SK-N-MC (cell line): ENCODE results near the gene SLC38A2.

Experiments used
- DNase-seq: peaks from one replicate; pipeline ENCODE4 v3.0.0-alpha.2; 2011; ENCODE audit warnings: low read depth, low spot score
- H3K27ac ChIP-seq: fragments of 200-600 bp; sonication (generic); 2 replicates; pipeline ENCODE4 v1.5.1; 2016; ENCODE audit warnings: mixed run types
- H3K36me3 ChIP-seq: fragments of 200-600 bp; sonication (generic); 2 replicates; pipeline ENCODE4 v1.6.1; 2017; ENCODE audit warnings: antibody characterized with exemption, low read length, mixed read lengths; ENCODE audit not compliant: insufficient read depth
- H3K4me3 ChIP-seq: fragments of 200-600 bp; sonication (generic); 2 replicates; pipeline ENCODE4 v1.5.1; 2016
- H3K9ac ChIP-seq: fragments of 200-600 bp; sonication (generic); 2 replicates; pipeline ENCODE4 v1.8.0; 2017; ENCODE audit warnings: mixed run types, mixed read lengths; ENCODE audit not compliant: insufficient read length
- H3K9me3 ChIP-seq: fragments of 200-600 bp; sonication (generic); 2 replicates; pipeline ENCODE4 v1.6.1; 2017; ENCODE audit warnings: low read depth, mild to moderate bottlenecking, antibody characterized with exemption, low read length, moderate library complexity, mixed read lengths
- EZH2 ChIP-seq: fragments of 200-600 bp; sonication (generic); IDR thresholded peaks from one replicate; pipeline ENCODE4 v1.6.1; 2017; ENCODE audit warnings: antibody characterized with exemption
- FOXP2 ChIP-seq: optimal IDR thresholded peaks from 2 replicates; pipeline ENCODE3; 2011; ENCODE audit warnings: mild to moderate bottlenecking, moderate library complexity; ENCODE audit not compliant: insufficient read depth; ENCODE audit errors: extremely low read length, control extremely low read depth
- POLR2AphosphoS5 ChIP-seq: IDR thresholded peaks from 2 replicates; pipeline ENCODE4 v1.6.1; 2012; ENCODE audit warnings: mild to moderate bottlenecking, low read depth, low read length, borderline replicate concordance

SLC38A2 gene

DNA sequence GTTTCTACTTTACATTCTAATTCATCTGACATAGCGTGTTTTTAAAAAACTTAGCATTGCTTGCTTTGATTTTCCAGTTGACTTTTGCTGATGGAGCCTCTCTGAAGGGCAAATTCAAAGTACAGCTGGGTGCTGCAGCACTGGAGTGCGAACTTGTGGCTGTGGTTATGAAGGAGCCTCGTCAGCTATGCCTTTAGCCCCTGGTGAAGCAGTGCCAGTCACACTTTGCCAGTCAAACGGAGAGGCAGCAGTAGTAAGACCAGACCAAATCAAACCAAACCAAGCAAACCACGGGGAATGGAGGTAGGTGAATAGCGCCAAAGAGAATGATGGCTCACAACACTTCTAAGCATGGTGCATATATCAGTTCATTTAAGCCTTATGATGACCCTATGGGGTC is 15.1 kb upstream of the SLC38A2 start:
- Histone ChIP-seq H3K9ac (no peak overlapping the region), H3K27ac (peak overlapping the region; percentile 86)
- TF ChIP-seq FOXP2, result no peak
- no peak for TF ChIP-seq EZH2
- TF ChIP-seq POLR2AphosphoS5, result no peak

DNA sequence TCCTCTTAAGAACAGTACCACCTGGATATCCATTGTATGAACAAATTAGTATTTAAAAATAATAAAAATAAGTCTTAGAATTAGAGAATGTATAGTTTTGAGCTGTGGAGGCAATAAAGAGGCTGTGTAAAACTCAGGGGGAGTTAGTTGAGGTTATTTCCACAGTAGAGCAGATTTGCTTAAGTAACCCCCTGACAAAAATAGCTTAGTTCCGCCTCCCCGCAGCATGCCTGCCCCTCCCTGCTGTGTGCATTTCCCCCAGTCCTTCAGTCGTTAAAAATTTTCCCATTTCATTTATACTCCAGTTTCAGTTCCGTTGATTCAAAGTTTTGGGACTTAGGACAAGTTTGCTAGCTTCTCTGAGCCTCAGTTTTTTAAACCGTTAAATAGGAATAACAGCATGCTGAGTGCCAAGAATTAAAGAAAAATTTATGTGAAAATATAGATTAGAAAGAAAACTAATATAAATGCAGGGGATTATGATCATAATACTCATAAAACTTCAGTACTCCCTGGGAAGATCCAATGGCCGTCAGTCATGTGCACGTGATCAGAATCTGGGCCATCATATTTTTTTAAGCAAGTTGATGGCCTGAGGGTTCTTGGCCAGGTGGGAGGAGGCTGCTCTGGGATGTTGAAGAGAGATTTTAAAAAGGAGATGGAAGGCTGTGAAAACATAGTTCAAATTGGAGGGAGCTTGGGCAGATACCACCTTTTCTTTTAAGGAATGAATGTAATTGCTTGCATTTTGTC is 14.5 kb upstream of the SLC38A2 start:
- Histone ChIP-seq H3K36me3 (no peaks in the 10 kb centered on the region), H3K27ac (peak overlapping the region; percentile 86), H3K9me3 (no peaks in the 10 kb centered on the region), H3K9ac (peak overlapping the region; percentile 16), H3K4me3 (peak overlapping the region; percentile 68)
- TF ChIP-seq FOXP2, result no peak
- no peak for DNase-seq

More for the DNA sequence above, 15.1 kb upstream of the SLC38A2 start:
- Histone ChIP-seq H3K36me3 (no peaks in the 10 kb centered on the region), H3K9me3 (no peaks in the 10 kb centered on the region), H3K4me3 (peak overlapping the region; percentile 68)
- DNase-seq, result no peak

DNA sequence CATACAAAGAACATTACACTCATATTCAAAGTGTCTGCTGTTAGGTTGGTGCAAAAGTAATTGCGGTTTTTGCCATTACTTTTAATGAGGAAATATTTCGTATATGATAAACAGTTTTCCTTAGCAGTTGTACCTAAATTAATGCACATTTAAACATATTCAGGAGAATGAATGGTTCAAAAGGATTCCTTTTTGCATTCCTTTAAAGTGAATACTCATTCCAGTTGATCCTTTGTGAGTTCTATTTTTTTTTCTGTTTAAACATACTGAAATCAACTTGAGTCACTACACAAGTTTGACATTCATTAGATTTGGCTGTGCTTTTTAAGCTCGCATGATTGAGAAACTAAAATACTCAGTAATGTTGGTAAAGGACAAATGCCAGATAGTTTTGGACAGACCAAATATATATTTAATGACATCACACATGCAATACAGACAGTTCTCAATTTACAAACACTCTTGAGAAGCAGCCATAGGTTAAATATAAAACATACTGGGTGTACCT is 13.8 kb upstream of the SLC38A2 start:
- H3K36me3 ChIP-seq, result no peaks in the 10 kb centered on the region
- peak overlapping the region; percentile 86; the same call in 1 of the 2 replicates for H3K27ac ChIP-seq
- H3K9me3 ChIP-seq, result no peaks in the 10 kb centered on the region
- DNase-seq, result no peak
- peak overlapping the region; percentile 68 for H3K4me3 ChIP-seq
- peak overlapping the region; percentile 16 for H3K9ac ChIP-seq
- TF ChIP-seq POLR2AphosphoS5, result no peak
- TF ChIP-seq FOXP2, result no peak
- TF ChIP-seq EZH2, result no peak

DNA sequence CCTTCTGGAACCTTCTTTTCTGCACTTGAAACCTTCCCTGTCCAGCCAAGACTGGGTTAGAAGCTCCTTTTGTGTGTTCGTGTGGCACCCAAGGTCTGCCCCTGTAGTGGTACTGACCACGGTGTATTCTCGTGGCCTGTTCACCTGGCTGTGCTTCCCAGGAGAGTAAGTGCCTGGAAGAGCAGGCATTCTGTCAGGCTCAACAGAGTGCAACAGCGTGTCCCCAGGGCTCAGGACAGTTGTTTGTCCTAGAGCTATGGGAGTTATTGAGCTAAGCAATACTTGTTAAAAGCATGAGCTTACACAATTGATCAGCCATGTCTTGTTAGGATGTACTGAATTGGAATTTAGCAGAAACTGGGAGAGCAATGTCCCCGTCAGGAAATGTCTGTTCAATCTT is 12.9 kb upstream of the SLC38A2 start:
- no peaks in the 10 kb centered on the region for H3K9me3 ChIP-seq
- no peaks in the 10 kb centered on the region for H3K36me3 ChIP-seq
- no peak for DNase-seq
- H3K9ac ChIP-seq, result no peak overlapping the region
- no peak overlapping the region; the same call in 1 of the 2 replicates for H3K27ac ChIP-seq
- H3K4me3 ChIP-seq, result peak overlapping the region; percentile 94
- TF ChIP-seq FOXP2, result no peak

DNA sequence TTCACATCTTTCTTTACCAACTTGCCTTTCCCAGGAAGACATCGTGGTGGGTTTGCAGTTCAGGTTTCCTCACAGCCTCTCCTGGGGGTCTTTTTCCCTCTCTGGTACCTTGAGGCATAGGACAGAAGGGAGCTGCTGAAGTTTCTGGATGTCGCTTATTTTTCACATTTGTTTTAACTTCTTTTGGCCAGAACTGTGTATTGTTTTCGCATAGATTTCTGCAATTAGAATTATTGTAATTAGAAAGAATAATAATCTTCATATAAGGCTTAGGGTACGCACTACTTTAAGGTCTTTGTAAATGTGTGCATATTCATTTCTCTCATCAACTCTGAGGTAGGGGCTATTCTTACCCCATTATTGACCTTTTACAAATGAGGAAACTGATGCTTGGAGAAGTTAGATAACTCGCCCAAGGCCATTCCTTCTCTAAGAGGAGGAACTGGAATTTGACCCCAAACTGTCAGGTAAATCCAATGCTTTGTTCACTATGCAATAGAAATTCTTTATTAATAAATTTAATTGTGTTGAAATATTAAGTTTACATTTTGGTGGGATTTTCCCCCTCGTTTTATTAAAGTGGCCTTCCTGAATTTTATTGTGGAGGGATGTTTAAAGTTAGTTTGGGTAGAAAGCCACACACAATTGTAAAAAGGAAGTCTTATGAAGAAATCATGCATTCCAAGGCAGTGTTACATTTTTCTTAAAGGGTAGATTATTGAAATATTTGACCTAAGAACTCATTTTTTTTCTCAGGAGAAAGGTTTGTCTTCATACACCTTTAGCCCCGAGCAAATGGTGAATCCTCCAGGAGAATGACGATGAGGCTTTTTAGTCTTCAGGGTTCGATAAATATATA is 12.1 kb upstream of the SLC38A2 start:
- TF ChIP-seq POLR2AphosphoS5 (0 out of 2 replicates have a peak, but pooled peaks have one; percentile 3), FOXP2 (no peak), EZH2 (no peak)
- Histone ChIP-seq H3K9me3 (no peaks in the 10 kb centered on the region), H3K9ac (peak overlapping the region; percentile 79), H3K36me3 (no peaks in the 10 kb centered on the region), H3K4me3 (peak overlapping the region; percentile 94), H3K27ac (peak overlapping the region; percentile 96)
- no peak for DNase-seq

DNA sequence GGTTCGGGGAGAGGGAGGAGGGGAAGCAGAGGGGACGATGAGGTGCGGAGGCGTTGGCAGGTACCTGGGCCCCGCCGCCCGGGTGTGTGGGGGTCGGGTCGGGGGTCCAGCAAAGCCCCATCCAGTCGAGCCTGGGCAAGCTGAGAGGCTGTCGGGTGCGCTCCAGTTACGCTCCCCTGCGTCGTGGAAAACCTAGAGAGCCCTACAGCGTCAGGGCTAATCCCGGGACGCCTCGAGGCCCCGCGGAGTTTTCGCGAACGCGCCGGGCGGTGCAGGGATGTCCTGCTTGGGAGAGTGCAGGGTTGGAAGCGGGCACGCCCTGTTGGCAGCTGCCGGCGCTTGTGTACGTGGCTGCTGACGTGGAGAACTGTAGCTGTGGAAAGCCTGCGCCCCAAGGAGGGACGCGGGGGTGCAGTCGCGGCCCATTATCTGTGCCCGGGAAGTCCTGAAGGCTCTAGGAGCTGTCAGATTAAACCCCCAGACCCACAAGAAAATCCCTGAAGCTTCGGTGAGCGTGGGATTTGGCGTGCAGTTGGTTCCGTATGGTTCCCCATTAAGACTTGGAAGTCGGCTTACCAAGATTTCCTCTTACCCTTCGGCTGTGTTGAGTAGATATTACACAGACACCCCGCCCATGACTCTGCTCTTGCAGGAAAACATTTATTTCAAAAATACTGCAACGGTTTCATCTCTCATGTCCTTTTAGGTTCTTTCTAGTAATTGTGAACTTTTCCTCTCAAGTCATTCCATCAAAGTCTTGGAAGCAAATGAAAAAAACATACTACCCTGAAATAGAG is 11.3 kb upstream of the SLC38A2 start:
- no peaks in the 10 kb centered on the region for H3K9me3 ChIP-seq
- H3K4me3 ChIP-seq, result peak overlapping the region; percentile 94
- DNase-seq, result no peak
- H3K9ac ChIP-seq, result peak overlapping the region; percentile 79
- no peaks in the 10 kb centered on the region for H3K36me3 ChIP-seq
- H3K27ac ChIP-seq, result peak overlapping the region; percentile 96
- no peak for TF ChIP-seq FOXP2
- peak; percentile 23 for TF ChIP-seq POLR2AphosphoS5

DNA sequence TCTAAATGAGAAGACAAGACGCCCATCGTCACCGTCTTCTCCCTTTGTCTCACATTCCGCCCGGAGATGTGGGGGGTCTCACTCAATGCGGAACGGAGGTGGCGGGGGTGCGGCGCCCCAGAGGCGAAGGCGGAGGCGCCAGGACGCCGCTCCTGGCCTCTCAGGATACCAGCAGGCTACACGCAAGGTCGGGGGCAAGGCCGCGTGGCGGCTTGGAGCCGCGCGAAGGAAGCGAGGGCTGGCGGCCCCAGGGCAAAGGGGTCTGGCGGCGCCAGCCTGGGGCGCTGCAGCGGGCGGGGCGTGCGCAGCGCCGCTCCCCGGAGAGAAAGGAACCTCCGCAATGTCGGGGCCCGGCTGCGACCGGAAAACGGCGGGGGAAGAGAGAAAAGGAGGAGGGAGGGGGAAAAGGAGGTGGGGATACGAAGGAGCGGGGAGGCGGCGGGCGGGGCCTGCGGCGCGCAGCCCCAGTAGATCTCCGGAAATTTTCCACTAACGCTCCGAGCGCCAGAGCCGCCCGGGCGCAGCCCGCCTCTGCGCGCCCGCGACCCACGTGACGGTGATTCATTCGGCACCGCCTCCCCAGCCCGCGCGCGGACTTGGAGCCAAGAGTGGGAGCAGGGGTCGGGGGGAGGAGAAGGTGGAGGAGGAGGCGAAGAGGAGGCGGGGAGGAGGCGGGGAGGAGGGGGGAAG is 10.5 kb upstream of the SLC38A2 start:
- Histone ChIP-seq H3K27ac (peak overlapping the region; percentile 96), H3K36me3 (no peaks in the 10 kb centered on the region), H3K9me3 (no peaks in the 10 kb centered on the region), H3K9ac (peak overlapping the region; percentile 80), H3K4me3 (peak overlapping the region; percentile 94)
- no peak for DNase-seq
- TF ChIP-seq POLR2AphosphoS5 (peak; percentile 46; the same call in 1 of the 2 replicates), FOXP2 (no peak), EZH2 (no peak)
